PFSK-1 (cell line): Measurements from ENCODE around the gene CAMTA1.

Experiments used
- FOXP2 ChIP-seq: optimal IDR thresholded peaks from 2 replicates; pipeline ENCODE3; 2011; ENCODE audit warnings: borderline replicate concordance, control low read depth, inconsistent platforms; ENCODE audit not compliant: insufficient read depth; ENCODE audit errors: extremely low read length, extremely low read depth
- POLR2AphosphoS5 ChIP-seq: IDR thresholded peaks from 2 replicates; pipeline ENCODE4 v1.6.1; 2012; ENCODE audit warnings: low read depth, mild to moderate bottlenecking, control low read depth, low read length, moderate library complexity
- REST ChIP-seq, 2 experiments: IDR thresholded peaks; 2 replicates each; pipeline versions ENCODE4 v1.6.1 to v1.8.0; 2011 to 2012; ENCODE audit warnings: low read depth in 2 of 2, low read length in 2 of 2, control low read depth in 1 of 2, inconsistent platforms in 1 of 2, mild to moderate bottlenecking in 1 of 2, moderate library complexity in 1 of 2; ENCODE audit not compliant: insufficient read depth in 1 of 2
- SIN3A ChIP-seq: IDR thresholded peaks from 2 replicates; pipeline ENCODE4 v1.6.1; 2012; ENCODE audit warnings: mild to moderate bottlenecking, low read length, moderate library complexity, borderline replicate concordance; ENCODE audit not compliant: insufficient read depth
- TAF1 ChIP-seq: IDR thresholded peaks from 2 replicates; pipeline ENCODE4 v1.6.1; 2012; ENCODE audit warnings: low read length, control low read depth, borderline replicate concordance; ENCODE audit not compliant: insufficient read depth

GRCh38 chr1:6794164-6794563, 8.9 kb downstream of the CAMTA1 start:
- no peak for TF ChIP-seq REST (IDR thresholded peaks at IDR 0.05; ENCODE audit: insufficient read depth in 1 of 2, low read depth in 2 of 2, low read length in 2 of 2)
- no peak for TF ChIP-seq POLR2AphosphoS5
- TF ChIP-seq TAF1, result no peak
- no peak for TF ChIP-seq SIN3A
- TF ChIP-seq FOXP2, result no peak
